Measurements from ENCODE around the gene DHX29. TPM values are rescaled to one million over a fixed set of nuclear protein-coding genes. Genes with fewer than 3 reads are reported as not detected.

Gene DHX29
- total and polyA plus RNA-seq, 3 donors from 2014 or later, result 8.8 to 26.8 (median 19.0) TPM

GRCh38 chr5:55227664-55228430, 79.6 kb downstream of the DHX29 start:
- no peak overlapping the region for H3K27ac ChIP-seq
- H3K4me1 ChIP-seq, result peaks cover 25% of the 10 kb centered on the region
- no peak for DNase-seq
- TF ChIP-seq CTCF (IDR thresholded peaks at IDR 0.05), result no peak
- no peak for TF ChIP-seq POLR2A (IDR thresholded peaks at IDR 0.05)
- H3K4me3 ChIP-seq, result peak overlapping the region; percentile 34 to 58
- no peaks in the 10 kb centered on the region for H3K27me3 ChIP-seq
- 5 to 8% methylated on average over 21 to 30 of the region's 30 CpGs for WGBS, 2 donors
- no peaks in the 10 kb centered on the region for H3K9me3 ChIP-seq
- no peaks in the 10 kb centered on the region for H3K36me3 ChIP-seq (ENCODE audit: low read depth, missing control alignments)
- intact Hi-C loops (cut with DNase I; ENCODE audit: low total_unique reads), result no loop called here

GRCh38 chr5:55226934-55227663, 80.4 kb downstream of the DHX29 start, which contains the start of gene MCIDAS:
MCIDAS (minus strand) TSS chr5:55227315; CDS start chr5:55227138, 177 bp downstream.
- 0 to 1% methylated on average over 30 to 52 of the region's 80 CpGs for WGBS, 2 donors
- Histone ChIP-seq H3K4me3 (peak within 1 kb of the TSS; percentile 34 to 58), H3K27ac (no peak within 1 kb of the TSS), H3K36me3 (ENCODE audit: low read depth, missing control alignments) (no peaks in the 10 kb centered on the region), H3K4me1 (peaks cover 17% of the 10 kb centered on the region), H3K27me3 (no peaks in the 10 kb centered on the region), H3K9me3 (no peaks in the 10 kb centered on the region)
- intact Hi-C loops (cut with DNase I; ENCODE audit: low total_unique reads), result no loop called here
- no peak for TF ChIP-seq POLR2A (IDR thresholded peaks at IDR 0.05)
- no peak for TF ChIP-seq CTCF (IDR thresholded peaks at IDR 0.05)
- peak; percentile 61 for DNase-seq

GRCh38 chr5:55226027-55226933, 81.2 kb downstream of the DHX29 start:
- no peak for TF ChIP-seq POLR2A (IDR thresholded peaks at IDR 0.05)
- peak; percentile 52 to 62 (median 57) for TF ChIP-seq CTCF (IDR thresholded peaks at IDR 0.05)
- peak overlapping the region; percentile 34 to 58 for H3K4me3 ChIP-seq
- intact Hi-C loops (cut with DNase I; ENCODE audit: low total_unique reads), result no loop called here
- no peak overlapping the region for H3K27ac ChIP-seq
- H3K36me3 ChIP-seq (ENCODE audit: low read depth, missing control alignments), result no peaks in the 10 kb centered on the region
- no peaks in the 10 kb centered on the region for H3K9me3 ChIP-seq
- no peaks in the 10 kb centered on the region for H3K27me3 ChIP-seq
- WGBS, 2 donors, result 5 to 16% methylated on average over 8 to 37 of the region's 54 CpGs
- H3K4me1 ChIP-seq, result peaks cover 9% of the 10 kb centered on the region
- DNase-seq, result peak; percentile 83

GRCh38 chr5:55225346-55225745, 82.1 kb downstream of the DHX29 start:
- no peaks in the 10 kb centered on the region for H3K27me3 ChIP-seq
- no peaks in the 10 kb centered on the region for H3K36me3 ChIP-seq (ENCODE audit: low read depth, missing control alignments)
- intact Hi-C loops (cut with DNase I; ENCODE audit: low total_unique reads), result no loop called here
- no peak for DNase-seq
- H3K9me3 ChIP-seq, result no peaks in the 10 kb centered on the region
- no peak overlapping the region for H3K27ac ChIP-seq
- TF ChIP-seq POLR2A (IDR thresholded peaks at IDR 0.05) (no peak), CTCF (IDR thresholded peaks at IDR 0.05) (no peak)
- no peak overlapping the region for H3K4me3 ChIP-seq
- H3K4me1 ChIP-seq, result peaks cover 14% of the 10 kb centered on the region

Measured in testis (tissue), 3 donors.